HG03060 (cell line): ENCODE data around the gene VPS26A.
"Not testable (repeated sequence)": the region's sequence is repeated elsewhere in the genome, so short reads cannot be mapped to it uniquely, and the experiment has no call there.

Experiments
- ATAC-seq: cut with Tn5 transposase; IDR thresholded peaks from one replicate; pipeline ENCODE4 v1.9.1; 2021; ENCODE audit warnings: low read depth, moderate number of reproducible peaks; ENCODE audit not compliant: unreplicated experiment

Gene VPS26A

GRCh38 chr10:69172241-69172982, 48.4 kb downstream of the VPS26A start:
- no peak for ATAC-seq

- not testable (repeated sequence) for ATAC-seq
Measured at GRCh38 chr10:69175326-69175725, 51.3 kb downstream of the VPS26A start.

- no peak for ATAC-seq
Measured at GRCh38 chr10:69176823-69177222, 52.8 kb downstream of the VPS26A start.

GRCh38 chr10:69179089-69179742, 55.2 kb downstream of the VPS26A start:
- ATAC-seq = peak; percentile 12

- ATAC-seq = peak; percentile 51
Measured at GRCh38 chr10:69179743-69180524, 56.0 kb downstream of the VPS26A start, which contains the start of gene SUPV3L1. TSS of gene SUPV3L1 (plus strand) at chr10:69180234. CDS start at chr10:69180292, 58 bp downstream.

GRCh38 chr10:69180525-69181204, 56.7 kb downstream of the VPS26A start:
- no peak for ATAC-seq

- ATAC-seq = no peak
Measured at GRCh38 chr10:69181433-69181832, 57.5 kb downstream of the VPS26A start.

- ATAC-seq = no peak
Measured at GRCh38 chr10:69182005-69182404, 58.0 kb downstream of the VPS26A start.

GRCh38 chr10:69186524-69186923, 62.5 kb downstream of the VPS26A start:
- ATAC-seq = no peak

- ATAC-seq = no peak
Measured at GRCh38 chr10:69201045-69201444, 77.1 kb downstream of the VPS26A start.

- no peak for ATAC-seq
Measured at GRCh38 chr10:69202332-69202731, 78.4 kb downstream of the VPS26A start.

GRCh38 chr10:69208761-69209160, 84.8 kb downstream of the VPS26A start:
- ATAC-seq = no peak

GRCh38 chr10:69209787-69210484, 86.0 kb downstream of the VPS26A start:
- ATAC-seq = no peak

- ATAC-seq = no peak
Measured at GRCh38 chr10:69211104-69211503, 87.1 kb downstream of the VPS26A start.

- ATAC-seq = no peak
Measured at GRCh38 chr10:69211524-69211923, 87.5 kb downstream of the VPS26A start.

- ATAC-seq = no peak
Measured at GRCh38 chr10:69213591-69214311, 89.8 kb downstream of the VPS26A start.

GRCh38 chr10:69214666-69215131, 90.7 kb downstream of the VPS26A start:
- ATAC-seq = no peak

GRCh38 chr10:69215405-69216171, 91.6 kb downstream of the VPS26A start:
- ATAC-seq = no peak
